ENCODE measurements around the gene P2RX5. TPM values are rescaled to one million over a fixed set of nuclear protein-coding genes. Genes with fewer than 3 reads are reported as not detected.

Gene P2RX5
- total RNA-seq, 1 donor from 2014 or later = 1.3 TPM

DNA sequence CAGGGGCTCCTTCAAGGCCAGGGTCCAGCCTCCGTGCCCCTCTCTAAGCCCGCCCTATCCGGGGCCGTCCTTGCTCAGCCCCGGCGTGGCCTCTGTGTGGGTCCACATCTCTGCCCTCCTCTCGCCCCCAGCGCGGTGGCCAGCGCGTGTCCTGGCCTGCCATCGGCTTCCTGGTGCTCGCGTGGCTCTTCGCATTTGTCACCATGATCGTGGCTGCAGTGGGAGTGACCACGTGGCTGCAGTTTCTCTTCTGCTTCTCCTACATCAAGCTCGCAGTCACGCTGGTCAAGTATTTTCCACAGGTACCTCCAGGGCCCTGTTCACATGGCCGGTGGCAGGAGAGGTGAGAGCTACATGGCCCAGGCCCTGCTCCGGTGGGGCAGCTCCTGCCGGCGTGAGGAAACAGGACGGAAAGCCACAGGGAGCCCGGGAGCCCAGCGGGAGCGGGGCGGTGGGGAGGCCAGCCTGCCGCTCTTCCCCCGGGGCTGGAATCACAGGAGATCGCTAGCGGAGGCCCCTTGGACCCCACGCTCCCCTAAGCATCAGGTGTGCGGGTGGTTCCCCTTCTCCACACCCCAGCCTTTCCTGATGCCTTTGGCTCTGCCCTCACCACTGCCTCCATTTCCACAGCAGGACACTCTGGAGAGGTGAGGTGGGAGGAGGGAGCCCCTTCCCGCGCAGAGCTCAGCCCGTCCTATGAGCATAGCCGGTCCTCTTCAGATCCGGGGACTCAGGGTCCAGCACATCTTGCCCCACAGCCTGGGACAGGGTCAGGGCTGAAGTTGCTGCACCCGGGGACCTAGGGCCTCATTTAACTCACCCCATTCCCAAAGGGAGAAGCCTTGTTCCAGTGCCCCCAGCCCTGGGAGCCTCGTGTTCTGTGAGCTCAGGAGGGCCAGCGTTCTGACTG lies 37.8 kb downstream of the P2RX5 start:
- no peak for DNase-seq (ENCODE audit: extremely low spot score, unreplicated experiment)
- peaks cover 3% of the 10 kb centered on the region for H3K36me3 Mint-ChIP-seq
- TF ChIP-seq, protein P1, sequence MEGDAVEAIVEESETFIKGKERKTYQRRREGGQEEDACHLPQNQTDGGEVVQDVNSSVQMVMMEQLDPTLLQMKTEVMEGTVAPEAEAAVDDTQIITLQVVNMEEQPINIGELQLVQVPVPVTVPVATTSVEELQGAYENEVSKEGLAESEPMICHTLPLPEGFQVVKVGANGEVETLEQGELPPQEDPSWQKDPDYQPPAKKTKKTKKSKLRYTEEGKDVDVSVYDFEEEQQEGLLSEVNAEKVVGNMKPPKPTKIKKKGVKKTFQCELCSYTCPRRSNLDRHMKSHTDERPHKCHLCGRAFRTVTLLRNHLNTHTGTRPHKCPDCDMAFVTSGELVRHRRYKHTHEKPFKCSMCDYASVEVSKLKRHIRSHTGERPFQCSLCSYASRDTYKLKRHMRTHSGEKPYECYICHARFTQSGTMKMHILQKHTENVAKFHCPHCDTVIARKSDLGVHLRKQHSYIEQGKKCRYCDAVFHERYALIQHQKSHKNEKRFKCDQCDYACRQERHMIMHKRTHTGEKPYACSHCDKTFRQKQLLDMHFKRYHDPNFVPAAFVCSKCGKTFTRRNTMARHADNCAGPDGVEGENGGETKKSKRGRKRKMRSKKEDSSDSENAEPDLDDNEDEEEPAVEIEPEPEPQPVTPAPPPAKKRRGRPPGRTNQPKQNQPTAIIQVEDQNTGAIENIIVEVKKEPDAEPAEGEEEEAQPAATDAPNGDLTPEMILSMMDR (conservative IDR thresholded peaks at IDR 0.05) = no peak

DNA sequence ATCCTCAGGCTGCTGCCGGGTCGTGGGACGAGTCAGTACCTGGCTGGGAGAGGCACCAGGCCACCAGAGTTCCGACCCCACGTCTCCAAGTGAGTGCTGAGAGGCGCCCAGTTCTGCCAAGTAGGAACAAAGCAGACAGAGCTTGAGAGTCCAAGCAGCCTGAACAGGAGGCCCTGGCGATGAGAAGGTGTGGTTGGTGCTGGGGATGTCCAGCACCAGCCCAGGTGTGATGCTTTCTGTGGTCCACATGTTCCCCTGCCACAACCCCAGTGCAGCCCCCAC lies 38.4 kb downstream of the P2RX5 start:
- no peak overlapping the region for H3K27ac Mint-ChIP-seq

More for the DNA sequence above, 37.8 kb downstream of the P2RX5 start:
- Mint-ChIP-seq H3K27me3 (no peaks in the 10 kb centered on the region), H3K4me3 (no peak overlapping the region), H3K9me3 (no peaks in the 10 kb centered on the region), H3K4me1 (ENCODE audit: unreplicated experiment) (no peaks in the 10 kb centered on the region), H3K27ac (no peak overlapping the region)

DNA sequence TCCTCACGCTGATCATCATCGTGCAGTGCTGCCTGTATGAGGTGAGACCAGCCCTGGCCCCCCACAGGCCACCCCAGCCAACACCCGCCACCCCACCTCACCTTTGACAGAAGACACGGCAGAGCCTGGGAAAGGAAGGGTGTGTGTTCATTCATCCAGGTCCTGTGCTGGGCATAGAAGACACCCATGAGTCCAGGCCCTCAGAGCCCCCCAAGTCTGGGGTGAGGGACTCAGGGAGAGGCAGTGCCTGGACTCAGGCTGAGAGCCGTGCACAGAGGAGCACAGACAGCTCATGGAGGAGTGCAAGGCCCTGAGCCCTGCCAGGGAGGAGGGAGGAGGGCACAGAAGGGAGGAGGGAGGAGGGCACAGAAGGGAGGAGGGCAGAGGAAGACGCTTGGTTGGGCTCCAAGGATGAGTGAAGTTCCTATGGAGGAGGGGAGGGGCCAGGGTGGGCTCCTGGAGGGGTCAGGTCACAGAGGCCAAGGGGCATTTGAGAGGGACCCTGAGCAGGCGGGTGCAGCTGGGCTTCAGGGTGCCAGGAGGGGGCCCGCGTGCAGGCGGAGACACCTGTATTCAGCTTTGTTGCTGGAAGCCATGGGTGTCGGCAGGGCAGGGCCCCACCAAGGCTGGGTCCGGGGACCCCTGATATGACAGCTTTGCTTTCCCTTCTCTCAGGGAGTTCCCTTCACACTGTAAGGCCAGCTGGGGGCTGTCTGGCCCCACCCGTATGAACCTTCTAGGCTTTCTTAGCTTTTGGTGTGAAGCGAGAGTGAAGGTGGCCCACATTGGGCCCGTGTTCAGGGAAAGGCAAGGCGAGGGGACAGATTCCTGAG lies 39.0 kb downstream of the P2RX5 start:
- no peak for DNase-seq (ENCODE audit: extremely low spot score, unreplicated experiment)
- TF ChIP-seq, protein P1 (conservative IDR thresholded peaks at IDR 0.05) = no peak
- no peaks in the 10 kb centered on the region for H3K4me1 Mint-ChIP-seq (ENCODE audit: unreplicated experiment)
- no peaks in the 10 kb centered on the region for H3K27me3 Mint-ChIP-seq
- no peak overlapping the region for H3K27ac Mint-ChIP-seq
- H3K36me3 Mint-ChIP-seq = peaks cover 3% of the 10 kb centered on the region
- H3K9me3 Mint-ChIP-seq = no peaks in the 10 kb centered on the region
- no peak overlapping the region for H3K4me3 Mint-ChIP-seq

More for the DNA sequence above, 38.4 kb downstream of the P2RX5 start:
- Mint-ChIP-seq H3K36me3 (peaks cover 3% of the 10 kb centered on the region), H3K4me1 (ENCODE audit: unreplicated experiment) (no peaks in the 10 kb centered on the region), H3K9me3 (no peaks in the 10 kb centered on the region), H3K4me3 (no peak overlapping the region), H3K27me3 (no peaks in the 10 kb centered on the region)
- TF ChIP-seq, protein P1 (conservative IDR thresholded peaks at IDR 0.05) = no peak
- DNase-seq (ENCODE audit: extremely low spot score, unreplicated experiment) = no peak

DNA sequence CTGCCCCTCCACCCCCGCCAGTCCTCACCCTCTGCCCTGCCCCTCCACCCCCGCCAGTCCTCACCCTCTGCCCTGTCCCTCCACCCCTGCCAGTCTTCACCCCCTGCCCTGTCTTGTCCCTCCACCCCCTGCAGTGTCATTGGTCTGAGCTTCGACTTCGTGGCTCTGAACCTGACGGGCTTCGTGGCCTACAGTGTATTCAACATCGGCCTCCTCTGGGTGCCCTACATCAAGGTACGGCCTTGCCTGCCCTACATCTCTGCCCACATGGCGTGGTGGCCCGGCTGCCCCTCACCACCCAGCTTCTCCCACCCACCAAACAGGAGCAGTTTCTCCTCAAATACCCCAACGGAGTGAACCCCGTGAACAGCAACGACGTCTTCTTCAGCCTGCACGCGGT lies 39.6 kb downstream of the P2RX5 start:
- TF ChIP-seq, protein P1 (conservative IDR thresholded peaks at IDR 0.05) = no peak
- Mint-ChIP-seq H3K4me3 (no peak overlapping the region), H3K9me3 (no peaks in the 10 kb centered on the region), H3K27me3 (no peaks in the 10 kb centered on the region), H3K36me3 (peaks cover 3% of the 10 kb centered on the region), H3K27ac (no peak overlapping the region), H3K4me1 (ENCODE audit: unreplicated experiment) (no peaks in the 10 kb centered on the region)
- no peak for DNase-seq (ENCODE audit: extremely low spot score, unreplicated experiment)

DNA sequence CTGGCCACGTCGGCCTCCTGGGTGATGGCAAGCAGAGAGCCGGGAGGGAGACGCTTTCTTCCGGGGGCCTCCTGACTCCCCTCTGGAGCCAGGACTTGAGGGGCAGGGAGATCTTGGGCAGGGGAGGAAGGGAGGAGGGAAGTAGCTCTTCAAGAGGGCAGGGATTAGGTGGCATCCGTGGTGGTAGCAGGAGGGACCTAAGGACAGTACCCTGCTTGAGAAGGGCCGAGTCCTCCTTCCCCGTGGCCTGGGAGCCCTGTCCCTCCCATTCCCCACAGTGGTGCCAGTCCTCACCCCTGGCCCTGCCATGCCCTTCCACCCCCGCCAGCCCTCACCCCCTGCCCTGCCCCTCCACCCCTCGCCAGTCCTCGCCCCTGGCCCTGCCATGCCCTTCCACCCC lies 40.2 kb downstream of the P2RX5 start:
- TF ChIP-seq, protein P1 (conservative IDR thresholded peaks at IDR 0.05) = no peak
- no peak for DNase-seq (ENCODE audit: extremely low spot score, unreplicated experiment)
- Mint-ChIP-seq H3K9me3 (no peaks in the 10 kb centered on the region), H3K27me3 (no peaks in the 10 kb centered on the region), H3K4me3 (no peak overlapping the region), H3K27ac (no peak overlapping the region), H3K36me3 (peaks cover 3% of the 10 kb centered on the region), H3K4me1 (ENCODE audit: unreplicated experiment) (no peaks in the 10 kb centered on the region)

Data from type B pancreatic cell (in vitro differentiated cells).